ENCODE measurements around the gene TNFRSF6B.

GRCh38 chr20:63699466-63700198 is 3.2 kb downstream of the TNFRSF6B start:
- no peak for TF ChIP-seq FOXJ3 (CRISPR knock-in tag; IDR thresholded peaks at IDR 0.05)
- no peak for TF ChIP-seq CTCF (IDR thresholded peaks at IDR 0.05)
- TF ChIP-seq, protein P1, sequence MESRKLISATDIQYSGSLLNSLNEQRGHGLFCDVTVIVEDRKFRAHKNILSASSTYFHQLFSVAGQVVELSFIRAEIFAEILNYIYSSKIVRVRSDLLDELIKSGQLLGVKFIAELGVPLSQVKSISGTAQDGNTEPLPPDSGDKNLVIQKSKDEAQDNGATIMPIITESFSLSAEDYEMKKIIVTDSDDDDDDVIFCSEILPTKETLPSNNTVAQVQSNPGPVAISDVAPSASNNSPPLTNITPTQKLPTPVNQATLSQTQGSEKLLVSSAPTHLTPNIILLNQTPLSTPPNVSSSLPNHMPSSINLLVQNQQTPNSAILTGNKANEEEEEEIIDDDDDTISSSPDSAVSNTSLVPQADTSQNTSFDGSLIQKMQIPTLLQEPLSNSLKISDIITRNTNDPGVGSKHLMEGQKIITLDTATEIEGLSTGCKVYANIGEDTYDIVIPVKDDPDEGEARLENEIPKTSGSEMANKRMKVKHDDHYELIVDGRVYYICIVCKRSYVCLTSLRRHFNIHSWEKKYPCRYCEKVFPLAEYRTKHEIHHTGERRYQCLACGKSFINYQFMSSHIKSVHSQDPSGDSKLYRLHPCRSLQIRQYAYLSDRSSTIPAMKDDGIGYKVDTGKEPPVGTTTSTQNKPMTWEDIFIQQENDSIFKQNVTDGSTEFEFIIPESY (IDR thresholded peaks at IDR 0.05; ENCODE audit: borderline replicate concordance, low read depth) = no peak
- TF ChIP-seq, protein P2, sequence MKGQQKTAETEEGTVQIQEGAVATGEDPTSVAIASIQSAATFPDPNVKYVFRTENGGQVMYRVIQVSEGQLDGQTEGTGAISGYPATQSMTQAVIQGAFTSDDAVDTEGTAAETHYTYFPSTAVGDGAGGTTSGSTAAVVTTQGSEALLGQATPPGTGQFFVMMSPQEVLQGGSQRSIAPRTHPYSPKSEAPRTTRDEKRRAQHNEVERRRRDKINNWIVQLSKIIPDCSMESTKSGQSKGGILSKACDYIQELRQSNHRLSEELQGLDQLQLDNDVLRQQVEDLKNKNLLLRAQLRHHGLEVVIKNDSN (IDR thresholded peaks at IDR 0.05; ENCODE audit: borderline replicate concordance, low read depth) = no peak
- TF ChIP-seq PBX3 (IDR thresholded peaks at IDR 0.05) = no peak; the same call in 1 of the 2 replicates
- TF ChIP-seq GATA2 (CRISPR knock-in tag; IDR thresholded peaks at IDR 0.05) = no peak
- TF ChIP-seq NFIC (IDR thresholded peaks at IDR 0.05; ENCODE audit: borderline replicate concordance) = no peak
- TF ChIP-seq MAX (IDR thresholded peaks at IDR 0.05; ENCODE audit: low read depth) = no peak
- 0 out of 2 replicates have a peak, but pooled peaks have one; percentile 5 for TF ChIP-seq POLR2AphosphoS5 (IDR thresholded peaks at IDR 0.05; ENCODE audit: low read depth, low read length)
- no peak for TF ChIP-seq TEAD4 (IDR thresholded peaks at IDR 0.05; ENCODE audit: borderline replicate concordance, insufficient read depth)
- TF ChIP-seq TAF1 (IDR thresholded peaks at IDR 0.05; ENCODE audit: borderline replicate concordance, low read depth, low read length) = no peak
- no peak for TF ChIP-seq SIN3A (IDR thresholded peaks at IDR 0.05; ENCODE audit: borderline replicate concordance, low read depth, low read length)
- TF ChIP-seq RFX5 (IDR thresholded peaks at IDR 0.05; ENCODE audit: low read length) = no peak
- no peak for TF ChIP-seq NRF1 (IDR thresholded peaks at IDR 0.05; ENCODE audit: low read depth, low read length)

All from SK-N-SH (cell line).